ENCODE measurements around the gene GRID2IP.
A peak's percentile ranks its signal among the peaks of the same experiment; 100 is the strongest.

The GRID2IP gene

DNA sequence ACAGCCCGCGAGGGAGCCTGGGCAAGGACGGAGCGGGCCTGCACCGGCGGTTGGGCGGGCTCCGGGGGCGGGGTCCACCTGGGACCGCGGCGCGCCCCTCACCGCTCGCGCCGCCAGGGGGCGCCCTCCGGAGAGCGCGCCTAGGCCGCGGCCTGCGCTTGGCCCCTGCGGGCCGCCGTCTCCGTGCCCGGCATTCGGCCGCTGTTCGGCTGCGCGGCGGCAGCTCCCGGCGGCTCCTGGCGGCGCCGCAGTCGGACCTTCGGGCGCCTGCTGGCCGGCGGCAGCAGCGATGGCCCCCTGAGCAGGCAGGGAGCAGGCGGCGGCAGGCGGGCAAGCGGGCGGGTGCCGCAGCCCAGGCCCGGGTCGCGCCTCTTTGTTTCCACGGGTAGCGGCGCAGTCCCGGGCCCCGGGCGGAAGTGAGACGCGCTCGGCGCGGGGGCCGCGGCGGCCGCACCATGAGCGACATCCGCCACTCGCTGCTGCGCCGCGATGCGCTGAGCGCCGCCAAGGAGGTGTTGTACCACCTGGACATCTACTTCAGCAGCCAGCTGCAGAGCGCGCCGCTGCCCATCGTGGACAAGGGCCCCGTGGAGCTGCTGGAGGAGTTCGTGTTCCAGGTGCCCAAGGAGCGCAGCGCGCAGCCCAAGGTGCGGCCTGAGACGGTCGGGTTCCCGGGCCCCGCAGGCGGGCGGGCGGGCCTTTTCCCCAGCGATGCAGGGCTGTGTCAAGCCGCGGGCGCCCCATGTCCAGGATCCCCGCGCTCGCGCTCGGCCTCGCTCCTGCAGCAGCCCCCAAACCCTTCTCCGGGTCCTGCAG lies 38.8 kb upstream of the GRID2IP start, which contains the start of gene INTS15 (continued):
- TF ChIP-seq, protein P1, sequence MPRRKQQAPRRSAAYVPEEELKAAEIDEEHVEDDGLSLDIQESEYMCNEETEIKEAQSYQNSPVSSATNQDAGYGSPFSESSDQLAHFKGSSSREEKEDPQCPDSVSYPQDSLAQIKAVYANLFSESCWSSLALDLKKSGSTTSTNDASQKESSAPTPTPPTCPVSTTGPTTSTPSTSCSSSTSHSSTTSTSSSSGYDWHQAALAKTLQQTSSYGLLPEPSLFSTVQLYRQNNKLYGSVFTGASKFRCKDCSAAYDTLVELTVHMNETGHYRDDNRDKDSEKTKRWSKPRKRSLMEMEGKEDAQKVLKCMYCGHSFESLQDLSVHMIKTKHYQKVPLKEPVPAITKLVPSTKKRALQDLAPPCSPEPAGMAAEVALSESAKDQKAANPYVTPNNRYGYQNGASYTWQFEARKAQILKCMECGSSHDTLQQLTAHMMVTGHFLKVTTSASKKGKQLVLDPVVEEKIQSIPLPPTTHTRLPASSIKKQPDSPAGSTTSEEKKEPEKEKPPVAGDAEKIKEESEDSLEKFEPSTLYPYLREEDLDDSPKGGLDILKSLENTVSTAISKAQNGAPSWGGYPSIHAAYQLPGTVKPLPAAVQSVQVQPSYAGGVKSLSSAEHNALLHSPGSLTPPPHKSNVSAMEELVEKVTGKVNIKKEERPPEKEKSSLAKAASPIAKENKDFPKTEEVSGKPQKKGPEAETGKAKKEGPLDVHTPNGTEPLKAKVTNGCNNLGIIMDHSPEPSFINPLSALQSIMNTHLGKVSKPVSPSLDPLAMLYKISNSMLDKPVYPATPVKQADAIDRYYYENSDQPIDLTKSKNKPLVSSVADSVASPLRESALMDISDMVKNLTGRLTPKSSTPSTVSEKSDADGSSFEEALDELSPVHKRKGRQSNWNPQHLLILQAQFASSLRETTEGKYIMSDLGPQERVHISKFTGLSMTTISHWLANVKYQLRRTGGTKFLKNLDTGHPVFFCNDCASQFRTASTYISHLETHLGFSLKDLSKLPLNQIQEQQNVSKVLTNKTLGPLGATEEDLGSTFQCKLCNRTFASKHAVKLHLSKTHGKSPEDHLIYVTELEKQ (tag by site-specific recombination; IDR thresholded peaks at IDR 0.05; ENCODE audit: borderline replicate concordance): no peak
- peak; percentile 52; the same call in 1 of the 2 replicates for TF ChIP-seq ZNF501 (tag by site-specific recombination; IDR thresholded peaks at IDR 0.05)
- peak; percentile 66; the same call in 1 of the 2 replicates for TF ChIP-seq ZFP37 (tag by site-specific recombination; IDR thresholded peaks at IDR 0.05)
- TF ChIP-seq, protein P2, sequence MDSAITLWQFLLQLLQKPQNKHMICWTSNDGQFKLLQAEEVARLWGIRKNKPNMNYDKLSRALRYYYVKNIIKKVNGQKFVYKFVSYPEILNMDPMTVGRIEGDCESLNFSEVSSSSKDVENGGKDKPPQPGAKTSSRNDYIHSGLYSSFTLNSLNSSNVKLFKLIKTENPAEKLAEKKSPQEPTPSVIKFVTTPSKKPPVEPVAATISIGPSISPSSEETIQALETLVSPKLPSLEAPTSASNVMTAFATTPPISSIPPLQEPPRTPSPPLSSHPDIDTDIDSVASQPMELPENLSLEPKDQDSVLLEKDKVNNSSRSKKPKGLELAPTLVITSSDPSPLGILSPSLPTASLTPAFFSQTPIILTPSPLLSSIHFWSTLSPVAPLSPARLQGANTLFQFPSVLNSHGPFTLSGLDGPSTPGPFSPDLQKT (IDR thresholded peaks at IDR 0.05; ENCODE audit: borderline replicate concordance, low read depth, low read length): peak; percentile 37; the same call in 1 of the 2 replicates
- TF ChIP-seq ZNF473 (tag by site-specific recombination; IDR thresholded peaks at IDR 0.05): no peak
- TF ChIP-seq ZNF600 (tag by site-specific recombination; IDR thresholded peaks at IDR 0.05): peak; percentile 38; the same call in 1 of the 2 replicates
- 0 out of 2 replicates have a peak, but pooled peaks have one; percentile 22 for TF ChIP-seq SP7 (tag by site-specific recombination; IDR thresholded peaks at IDR 0.05)
- peak; percentile 4; the same call in 1 of the 2 replicates for TF ChIP-seq ZNF146 (tag by site-specific recombination; IDR thresholded peaks at IDR 0.05)
- peak; percentile 49; the same call in 1 of the 2 replicates for TF ChIP-seq ZNF677 (tag by site-specific recombination; IDR thresholded peaks at IDR 0.05)
- peak; percentile 45; the same call in 1 of the 2 replicates for TF ChIP-seq ZNF121 (tag by site-specific recombination; IDR thresholded peaks at IDR 0.05)
- TF ChIP-seq ZNF660 (tag by site-specific recombination; IDR thresholded peaks at IDR 0.05): peak; percentile 69; the same call in 1 of the 2 replicates
- peak; percentile 99 for TF ChIP-seq ZBTB20 (tag by site-specific recombination; IDR thresholded peaks at IDR 0.05)
- TF ChIP-seq, protein P3, sequence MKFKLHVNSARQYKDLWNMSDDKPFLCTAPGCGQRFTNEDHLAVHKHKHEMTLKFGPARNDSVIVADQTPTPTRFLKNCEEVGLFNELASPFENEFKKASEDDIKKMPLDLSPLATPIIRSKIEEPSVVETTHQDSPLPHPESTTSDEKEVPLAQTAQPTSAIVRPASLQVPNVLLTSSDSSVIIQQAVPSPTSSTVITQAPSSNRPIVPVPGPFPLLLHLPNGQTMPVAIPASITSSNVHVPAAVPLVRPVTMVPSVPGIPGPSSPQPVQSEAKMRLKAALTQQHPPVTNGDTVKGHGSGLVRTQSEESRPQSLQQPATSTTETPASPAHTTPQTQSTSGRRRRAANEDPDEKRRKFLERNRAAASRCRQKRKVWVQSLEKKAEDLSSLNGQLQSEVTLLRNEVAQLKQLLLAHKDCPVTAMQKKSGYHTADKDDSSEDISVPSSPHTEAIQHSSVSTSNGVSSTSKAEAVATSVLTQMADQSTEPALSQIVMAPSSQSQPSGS (tag by site-specific recombination; IDR thresholded peaks at IDR 0.05; ENCODE audit: low read depth): no peak

DNA sequence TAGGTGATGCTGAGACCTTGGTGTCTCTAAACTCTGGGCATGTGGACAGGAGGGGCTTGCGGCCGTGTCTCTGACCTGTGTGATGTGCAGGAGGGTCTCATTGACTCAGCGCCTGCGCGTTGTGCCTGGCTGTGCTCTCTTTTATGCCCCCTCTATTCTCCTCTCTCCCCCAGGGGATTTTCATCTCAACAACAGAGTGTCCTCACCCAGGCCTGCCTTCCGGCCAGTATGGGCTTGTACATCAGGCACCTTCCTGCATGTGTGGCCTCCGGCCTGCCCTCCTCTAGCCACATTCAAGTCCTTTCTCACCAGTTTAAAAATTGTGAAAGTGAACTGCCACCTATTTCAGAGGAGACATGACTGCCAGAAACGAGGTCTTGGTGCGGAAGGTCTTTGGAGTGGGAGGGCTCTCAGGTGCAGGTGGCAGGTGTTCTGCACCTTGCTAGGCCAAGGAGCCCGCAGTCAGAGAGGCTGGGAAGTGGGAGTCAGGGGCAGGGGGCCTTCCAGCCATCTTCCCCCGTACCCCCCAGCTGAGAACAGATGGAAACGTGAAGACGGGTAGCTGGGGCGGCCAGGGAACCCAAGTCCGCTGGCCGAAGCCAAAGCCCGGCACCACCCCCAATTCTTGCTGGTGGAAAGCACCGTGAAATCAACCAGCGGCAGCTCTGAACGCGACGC lies 38.0 kb upstream of the GRID2IP start:
- H3K9me3 ChIP-seq (ENCODE audit: control insufficient read depth, insufficient read depth, low read depth, low read length): no peaks in the 10 kb centered on the region
- no peak overlapping the region for H3K4me3 ChIP-seq (ENCODE audit: low read depth, low read length)
- H3K4me1 ChIP-seq (ENCODE audit: control insufficient read depth, insufficient read depth, low read length): no peaks in the 10 kb centered on the region
- peaks cover 50 to 60% of the 10 kb centered on the region in 2 experiments for H3K36me3 ChIP-seq (ENCODE audit: control insufficient read depth in 2 of 2, insufficient read depth in 1 of 2, low read length in 2 of 2)
- CTCF ChIA-PET: interaction anchor here (0.5 to 5.5 kb wide), 6 partner anchors 9 to 359 kb away, joined by 4 to 28 read pairs (median 6); no protein-coding TSS in a partner anchor
- POLR2A ChIA-PET: interaction anchor here (0.7 to 1.6 kb wide), 8 partner anchors 11 to 142 kb away, joined by 3 to 7 read pairs (median 3); partner anchors contain the start of genes DAGLB, ZDHHC4 and ZNF316
- H3K27ac ChIP-seq (ENCODE audit: extremely low read depth, low read depth, low read length): peak overlapping the region; percentile 89; the same call in 1 of the 2 replicates
- TF ChIP-seq ZNF571 (tag by site-specific recombination; IDR thresholded peaks at IDR 0.05): no peak
- TF ChIP-seq ZNF211 (tag by site-specific recombination; IDR thresholded peaks at IDR 0.05; ENCODE audit: low read depth): no peak
- TF ChIP-seq, protein P4, sequence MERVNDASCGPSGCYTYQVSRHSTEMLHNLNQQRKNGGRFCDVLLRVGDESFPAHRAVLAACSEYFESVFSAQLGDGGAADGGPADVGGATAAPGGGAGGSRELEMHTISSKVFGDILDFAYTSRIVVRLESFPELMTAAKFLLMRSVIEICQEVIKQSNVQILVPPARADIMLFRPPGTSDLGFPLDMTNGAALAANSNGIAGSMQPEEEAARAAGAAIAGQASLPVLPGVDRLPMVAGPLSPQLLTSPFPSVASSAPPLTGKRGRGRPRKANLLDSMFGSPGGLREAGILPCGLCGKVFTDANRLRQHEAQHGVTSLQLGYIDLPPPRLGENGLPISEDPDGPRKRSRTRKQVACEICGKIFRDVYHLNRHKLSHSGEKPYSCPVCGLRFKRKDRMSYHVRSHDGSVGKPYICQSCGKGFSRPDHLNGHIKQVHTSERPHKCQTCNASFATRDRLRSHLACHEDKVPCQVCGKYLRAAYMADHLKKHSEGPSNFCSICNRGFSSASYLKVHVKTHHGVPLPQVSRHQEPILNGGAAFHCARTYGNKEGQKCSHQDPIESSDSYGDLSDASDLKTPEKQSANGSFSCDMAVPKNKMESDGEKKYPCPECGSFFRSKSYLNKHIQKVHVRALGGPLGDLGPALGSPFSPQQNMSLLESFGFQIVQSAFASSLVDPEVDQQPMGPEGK (tag by site-specific recombination; IDR thresholded peaks at IDR 0.05): 0 out of 2 replicates have a peak, but pooled peaks have one; percentile 28
- TF ChIP-seq ZNF610 (tag by site-specific recombination; IDR thresholded peaks at IDR 0.05; ENCODE audit: borderline replicate concordance): no peak
- TF ChIP-seq, protein P5, sequence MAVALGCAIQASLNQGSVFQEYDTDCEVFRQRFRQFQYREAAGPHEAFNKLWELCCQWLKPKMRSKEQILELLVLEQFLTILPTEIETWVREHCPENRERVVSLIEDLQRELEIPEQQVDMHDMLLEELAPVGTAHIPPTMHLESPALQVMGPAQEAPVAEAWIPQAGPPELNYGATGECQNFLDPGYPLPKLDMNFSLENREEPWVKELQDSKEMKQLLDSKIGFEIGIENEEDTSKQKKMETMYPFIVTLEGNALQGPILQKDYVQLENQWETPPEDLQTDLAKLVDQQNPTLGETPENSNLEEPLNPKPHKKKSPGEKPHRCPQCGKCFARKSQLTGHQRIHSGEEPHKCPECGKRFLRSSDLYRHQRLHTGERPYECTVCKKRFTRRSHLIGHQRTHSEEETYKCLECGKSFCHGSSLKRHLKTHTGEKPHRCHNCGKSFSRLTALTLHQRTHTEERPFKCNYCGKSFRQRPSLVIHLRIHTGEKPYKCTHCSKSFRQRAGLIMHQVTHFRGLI (tag by site-specific recombination; IDR thresholded peaks at IDR 0.05): peak; percentile 94
- TF ChIP-seq KLF9 (tag by site-specific recombination; IDR thresholded peaks at IDR 0.05; ENCODE audit: low read depth): peak; percentile 24; the same call in 1 of the 2 replicates
- TF ChIP-seq, protein P6, sequence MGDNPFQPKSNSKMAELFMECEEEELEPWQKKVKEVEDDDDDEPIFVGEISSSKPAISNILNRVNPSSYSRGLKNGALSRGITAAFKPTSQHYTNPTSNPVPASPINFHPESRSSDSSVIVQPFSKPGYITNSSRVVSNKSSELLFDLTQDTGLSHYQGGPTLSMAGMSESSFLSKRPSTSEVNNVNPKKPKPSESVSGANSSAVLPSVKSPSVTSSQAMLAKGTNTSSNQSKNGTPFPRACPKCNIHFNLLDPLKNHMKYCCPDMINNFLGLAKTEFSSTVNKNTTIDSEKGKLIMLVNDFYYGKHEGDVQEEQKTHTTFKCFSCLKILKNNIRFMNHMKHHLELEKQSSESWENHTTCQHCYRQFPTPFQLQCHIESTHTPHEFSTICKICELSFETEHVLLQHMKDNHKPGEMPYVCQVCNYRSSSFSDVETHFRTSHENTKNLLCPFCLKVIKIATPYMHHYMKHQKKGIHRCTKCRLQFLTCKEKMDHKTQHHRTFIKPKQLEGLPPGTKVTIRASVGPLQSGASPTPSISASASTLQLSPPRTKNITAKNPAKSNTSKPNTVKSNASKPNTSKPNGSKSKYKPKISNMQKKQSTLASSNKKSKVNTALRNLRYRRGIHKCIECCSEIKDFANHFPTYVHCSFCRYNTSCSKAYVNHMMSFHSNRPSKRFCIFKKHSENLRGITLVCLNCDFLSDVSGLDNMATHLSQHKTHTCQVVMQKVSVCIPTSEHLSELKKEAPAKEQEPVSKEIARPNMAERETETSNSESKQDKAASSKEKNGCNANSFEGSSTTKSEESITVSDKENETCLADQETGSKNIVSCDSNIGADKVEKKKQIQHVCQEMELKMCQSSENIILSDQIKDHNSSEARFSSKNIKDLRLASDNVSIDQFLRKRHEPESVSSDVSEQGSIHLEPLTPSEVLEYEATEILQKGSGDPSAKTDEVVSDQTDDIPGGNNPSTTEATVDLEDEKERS (tag by site-specific recombination; IDR thresholded peaks at IDR 0.05): no peak

Data from HEK293 (cell line).